ENCODE data around the gene CCDC74A.
A peak's percentile ranks its signal among the peaks of the same experiment; 100 is the strongest.
"Not testable (repeated sequence)": the region's sequence is repeated elsewhere in the genome, so short reads cannot be mapped to it uniquely, and the experiment has no call there.

The CCDC74A gene

DNA sequence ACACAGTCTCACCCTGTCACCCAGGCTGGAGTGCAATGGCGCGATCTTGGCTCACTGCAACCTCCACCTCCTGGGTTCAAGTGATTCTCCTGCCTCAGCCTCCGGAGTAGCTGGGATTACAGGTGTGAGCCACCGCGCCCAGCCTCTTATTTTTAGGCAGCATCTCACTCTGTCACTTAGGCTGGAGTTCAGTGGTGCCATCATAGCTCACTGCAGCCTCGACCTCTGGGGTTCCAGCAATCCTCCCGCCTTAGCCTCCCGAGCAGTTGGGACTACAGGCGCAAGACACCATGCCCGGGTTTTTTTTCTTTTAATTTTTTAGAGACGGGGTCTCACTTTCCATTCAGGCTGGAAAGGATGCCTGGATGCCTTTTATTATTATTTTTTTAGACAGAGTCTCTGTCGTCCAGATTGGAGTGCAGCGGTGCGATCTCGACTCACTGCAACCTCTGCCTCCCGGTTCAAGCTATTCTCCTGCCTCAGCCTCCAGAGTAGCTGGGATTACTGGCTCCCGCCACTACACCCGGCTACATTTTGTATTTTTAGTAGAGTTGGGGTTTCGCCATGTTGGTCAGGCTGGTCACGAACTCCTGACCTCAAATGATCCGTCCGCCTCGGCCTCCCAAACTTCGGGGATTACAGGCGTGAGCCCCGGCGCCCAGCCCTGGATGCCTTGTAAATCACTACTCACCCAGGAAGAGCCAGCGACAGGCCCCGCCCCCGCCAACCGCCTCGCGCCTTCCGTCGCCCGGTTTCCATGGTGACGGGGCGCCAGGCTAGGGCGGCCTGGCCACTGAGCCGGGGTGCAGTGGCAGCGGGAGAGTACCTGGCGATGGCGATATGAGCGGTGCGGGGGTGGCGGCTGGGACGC lies at the start of gene CCDC74A:
Gene CCDC74A, plus strand, starts transcription at position 758 of the 871 bp plus-strand sequence. Its CDS starts 83 bp downstream, at position 841.
- peak; percentile 67 for DNase-seq

DNA sequence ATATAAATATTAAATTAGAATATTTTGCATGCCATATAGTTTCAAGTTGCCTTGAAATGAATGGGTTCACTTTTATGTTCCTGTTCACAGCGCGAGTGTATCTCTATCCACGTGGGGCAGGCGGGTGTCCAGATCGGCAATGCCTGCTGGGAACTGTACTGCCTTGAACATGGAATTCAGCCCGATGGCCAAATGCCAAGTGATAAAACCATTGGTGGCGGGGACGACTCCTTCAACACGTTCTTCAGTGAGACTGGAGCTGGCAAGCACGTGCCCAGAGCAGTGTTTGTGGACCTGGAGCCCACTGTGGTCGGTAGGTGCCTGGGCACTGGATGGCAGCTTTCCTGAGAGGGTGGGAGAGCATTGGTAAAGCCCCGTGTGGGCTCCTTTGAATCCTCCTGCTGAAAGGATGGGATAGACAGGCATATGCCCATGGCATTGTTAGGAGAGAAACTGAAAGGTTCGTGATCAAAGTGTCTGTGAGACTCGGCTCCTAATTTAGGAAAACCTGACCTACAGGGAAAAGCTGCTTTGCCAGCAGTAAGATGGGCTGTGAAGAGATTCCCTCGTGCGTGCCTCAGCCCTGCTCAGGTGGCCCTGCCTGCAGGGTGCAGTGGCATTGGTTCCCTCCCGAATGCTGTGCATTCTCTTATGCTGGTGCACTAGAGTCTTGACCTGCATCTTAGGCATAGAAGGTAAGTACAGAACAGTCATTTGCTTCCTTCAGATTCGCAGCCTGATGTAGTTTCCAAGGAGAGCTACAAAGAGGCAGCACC lies 49.4 kb upstream of the CCDC74A start:
- not testable (repeated sequence) for DNase-seq

DNA sequence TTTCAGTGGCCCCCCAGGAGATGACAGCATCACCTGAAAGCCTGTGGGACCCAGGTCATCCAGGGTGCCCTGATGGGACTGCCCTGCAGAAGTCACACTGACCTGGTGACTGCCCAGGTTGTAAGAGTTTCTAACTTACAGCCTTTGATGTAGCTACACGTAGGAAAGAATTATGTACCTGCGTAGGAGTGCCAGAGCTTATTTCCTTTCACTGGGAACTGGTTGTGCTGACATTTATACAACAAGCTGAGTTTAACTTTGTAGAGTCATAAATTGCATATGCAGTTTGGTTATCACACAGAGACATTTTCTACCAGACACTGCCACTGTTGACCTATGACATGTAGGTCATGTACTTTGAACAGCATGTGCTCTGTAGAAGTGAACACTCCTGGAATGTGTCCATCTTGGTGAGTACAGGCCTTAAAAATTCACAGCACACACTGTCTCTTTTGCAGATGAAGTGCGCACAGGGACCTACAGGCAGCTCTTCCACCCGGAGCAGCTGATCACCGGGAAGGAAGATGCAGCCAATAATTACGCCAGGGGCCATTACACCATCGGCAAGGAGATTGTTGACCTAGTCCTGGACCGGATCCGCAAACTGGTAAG lies 48.7 kb upstream of the CCDC74A start:
- not testable (repeated sequence) for DNase-seq

GRCh38 chr2:131480351-131480750 lies 47.3 kb upstream of the CCDC74A start:
- not testable (repeated sequence) for DNase-seq

GRCh38 chr2:131482506-131483155 lies 45.1 kb upstream of the CCDC74A start:
- not testable (repeated sequence) for DNase-seq

GRCh38 chr2:131483981-131484820 lies 43.5 kb upstream of the CCDC74A start:
- not testable (repeated sequence) for DNase-seq

- not testable (repeated sequence) for DNase-seq
These were observed 42.7 kb upstream of the CCDC74A start for GRCh38 chr2:131484906-131485460.

DNA sequence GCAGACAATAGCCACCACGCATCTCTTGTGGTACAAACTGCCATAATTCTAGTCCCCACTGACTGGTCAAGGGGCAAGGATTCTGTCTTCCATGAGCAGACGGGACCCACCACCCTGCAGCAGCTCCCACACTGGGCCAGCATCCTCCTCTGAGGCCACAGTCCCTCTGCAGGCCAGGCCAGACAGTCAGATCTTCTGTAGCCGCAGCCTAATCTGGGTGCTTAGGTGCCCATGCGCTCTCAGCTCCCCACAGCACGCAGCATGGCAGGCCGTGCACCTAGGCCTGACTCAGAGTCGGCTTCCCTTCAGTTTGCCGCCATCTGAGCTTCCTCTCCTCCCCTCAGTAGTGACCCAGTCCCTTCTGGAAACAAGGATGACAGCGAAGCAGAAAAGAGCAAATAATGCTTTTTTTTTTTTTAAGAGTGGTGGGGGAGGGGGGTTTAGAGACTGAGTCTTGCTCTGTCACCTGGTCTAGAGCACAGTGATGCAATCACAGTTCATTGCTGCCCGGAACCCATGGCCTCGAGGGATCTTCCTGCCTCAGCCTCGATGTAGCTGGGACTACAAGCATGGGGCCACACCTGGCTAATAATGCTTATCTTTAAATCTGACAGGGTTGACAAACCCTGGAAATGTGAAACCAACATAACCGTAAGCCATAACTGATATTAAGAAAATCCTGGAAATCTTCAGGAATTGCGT lies 41.3 kb upstream of the CCDC74A start:
- not testable (repeated sequence) for DNase-seq

GRCh38 chr2:131488306-131489205 lies 39.1 kb upstream of the CCDC74A start:
- no peak for DNase-seq

GRCh38 chr2:131490616-131491468 lies 36.8 kb upstream of the CCDC74A start:
- peak; percentile 13 for DNase-seq

DNA sequence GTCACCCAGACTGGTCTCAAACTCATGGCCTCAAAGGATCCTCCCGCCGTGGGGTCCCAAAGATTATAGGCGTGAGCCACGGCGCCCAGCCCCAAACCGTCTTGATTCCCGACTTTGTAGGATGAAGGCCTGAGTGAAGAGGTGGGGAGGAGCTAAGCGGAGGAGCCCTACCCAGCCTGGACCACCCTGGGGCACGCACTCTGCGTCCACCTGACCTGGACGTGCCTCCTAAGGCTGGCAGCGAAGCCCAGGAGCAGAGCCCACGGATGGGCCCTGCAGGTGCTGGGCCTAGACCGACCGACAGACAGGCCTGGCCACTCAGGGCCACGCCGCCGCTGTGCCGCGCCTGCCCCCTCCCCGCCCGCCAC lies 36.2 kb upstream of the CCDC74A start:
- DNase-seq: peak; percentile 15

DNA sequence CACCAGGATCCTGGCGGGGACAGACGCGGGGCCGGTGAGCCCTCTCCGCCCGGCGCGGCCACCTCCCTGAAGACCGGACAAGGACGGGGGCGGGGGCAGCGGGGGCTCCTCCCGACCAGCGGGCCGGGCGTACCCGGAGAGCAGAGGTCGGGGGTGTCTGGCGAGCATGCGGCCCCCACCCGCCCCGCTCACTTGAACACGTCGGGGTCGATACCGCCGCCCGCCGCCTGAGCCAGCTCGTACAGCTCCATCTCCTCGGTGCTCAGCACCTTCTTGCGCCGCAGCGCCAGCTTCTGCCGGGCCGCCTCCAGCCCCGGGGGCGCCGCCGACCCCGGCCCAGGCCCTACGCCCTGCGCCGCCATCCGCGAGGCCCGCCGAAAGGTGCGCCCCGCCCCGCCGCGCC lies 35.7 kb upstream of the CCDC74A start, which contains the start of gene MZT2A:
Gene MZT2A, minus strand, starts transcription at position 383 of the 403 bp plus-strand sequence. Its CDS starts 21 bp downstream, at position 362.
- DNase-seq: not testable (repeated sequence)

GRCh38 chr2:131492418-131493198 lies 35.1 kb upstream of the CCDC74A start:
- DNase-seq: peak; percentile 96

- peak; percentile 4 for DNase-seq
These were observed 34.3 kb upstream of the CCDC74A start for GRCh38 chr2:131493199-131493968.

- DNase-seq: not testable (repeated sequence)
These were observed 32.2 kb upstream of the CCDC74A start for GRCh38 chr2:131495506-131495905.

- peak; percentile 38 for DNase-seq
These were observed 29.2 kb upstream of the CCDC74A start for GRCh38 chr2:131498321-131498973.

All from EL (cell line).